Sigmoid colon (tissue), 7 donors: Measurements from ENCODE around the gene TNFRSF19. TPM values are rescaled to one million over a fixed set of nuclear protein-coding genes. Genes with fewer than 3 reads are reported as not detected.
"Not testable (repeated sequence)": the region's sequence is repeated elsewhere in the genome, so short reads cannot be mapped to it uniquely, and the experiment has no call there.

Source experiments
- DNase-seq: peaks from one replicate; pipeline ENCODE4 v3.0.0-alpha.2; 2019
- H3K27ac ChIP-seq, 4 donors: fragments of 200-600 bp; sonication (generic); one replicate each; pipeline ENCODE4 v1.5.1; 2016 to 2019; ENCODE audit warnings: mild to moderate bottlenecking in 1 of 4
- H3K27me3 ChIP-seq, 3 donors: fragments of 200-600 bp; sonication (generic); one replicate each; pipeline ENCODE4 v1.5.1; 2019; ENCODE audit warnings: mild to moderate bottlenecking in 1 of 3
- H3K36me3 ChIP-seq, 4 donors: fragments of 200-600 bp; sonication (generic); one replicate each; pipeline ENCODE4 v1.5.1; 2016 to 2019
- H3K4me1 ChIP-seq, 4 donors: fragments of 200-600 bp; sonication (generic); one replicate each; pipeline ENCODE4 v1.5.1; 2017 to 2019
- H3K4me3 ChIP-seq, 4 donors: fragments of 200-600 bp; sonication (generic); one replicate each; pipeline ENCODE4 v1.5.1; 2017 to 2019; ENCODE audit warnings: mild to moderate bottlenecking in 2 of 4, moderate library complexity in 1 of 4
- H3K9me3 ChIP-seq, 4 donors: fragments of 200-600 bp in 3 of 4; sonication (generic) in 3 of 4; one replicate each; pipeline versions ENCODE4 v1.5.1 to v1.6.1; 2013 to 2019
- EP300 ChIP-seq, 4 donors: sonication (generic); formaldehyde crosslinking; IDR thresholded peaks; one replicate each; pipeline ENCODE4 v1.6.1; 2017; ENCODE audit warnings: antibody characterized with exemption in 4 of 4
- POLR2A ChIP-seq, 2 donors: fragments of 450-650 bp; IDR thresholded peaks; one replicate each; pipeline ENCODE4 v1.6.1; 2016; ENCODE audit warnings: antibody characterized with exemption in 2 of 2, mild to moderate bottlenecking in 2 of 2, moderate library complexity in 2 of 2
- POLR2AphosphoS5 ChIP-seq, 4 donors: sonication (generic); formaldehyde crosslinking; IDR thresholded peaks; one replicate each; pipeline ENCODE4 v1.6.1; 2017; ENCODE audit warnings: antibody characterized with exemption in 4 of 4
- WGBS, 2 donors: extraction: QIAGEN DNeasy Blood & Tissue Kit; methylation state at CpG; one replicate each; pipeline ENCODE4 v1.1.7; 2013; 5-methylcytosine and 5-hydroxymethylcytosine counted together
- intact Hi-C: fragments of 100-400 bp; cut with DNase I; formaldehyde crosslinking; loops from one replicate; pipeline ENCODE4 v1.15.1; 2023
- polyA plus RNA-seq, 3 donors: library from polyadenylated mRNA; stranded (reverse); fragments of 200-250 nt; gene quantifications; one replicate each; pipeline ENCODE4 v1.2.3, GENCODE V29; 2013
- total RNA-seq, 4 donors: library from RNA; depleted of rRNA; stranded (reverse); fragments of >200 nt; gene quantifications; one replicate each; pipeline ENCODE4 v1.1.0, GENCODE V29; 2016
- TF ChIP-seq, protein P1 (sequence below), 4 experiments: fragments of 450-650 bp in 3 of 4; fragments of 200-600 bp in 1 of 4; IDR thresholded peaks; one replicate each; pipeline ENCODE4 v1.5.1; 2016 to 2019; ENCODE audit warnings: antibody characterized with exemption in 4 of 4, mild to moderate bottlenecking in 3 of 4, moderate library complexity in 2 of 4
- donor health status: healthy with polysubstance abuse.
- donor health status: Bipolar disorder and iron deficiency.
- donor health status: healthy.

Gene TNFRSF19, protein sequence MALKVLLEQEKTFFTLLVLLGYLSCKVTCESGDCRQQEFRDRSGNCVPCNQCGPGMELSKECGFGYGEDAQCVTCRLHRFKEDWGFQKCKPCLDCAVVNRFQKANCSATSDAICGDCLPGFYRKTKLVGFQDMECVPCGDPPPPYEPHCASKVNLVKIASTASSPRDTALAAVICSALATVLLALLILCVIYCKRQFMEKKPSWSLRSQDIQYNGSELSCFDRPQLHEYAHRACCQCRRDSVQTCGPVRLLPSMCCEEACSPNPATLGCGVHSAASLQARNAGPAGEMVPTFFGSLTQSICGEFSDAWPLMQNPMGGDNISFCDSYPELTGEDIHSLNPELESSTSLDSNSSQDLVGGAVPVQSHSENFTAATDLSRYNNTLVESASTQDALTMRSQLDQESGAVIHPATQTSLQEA
- total RNA-seq (1 to 10 TPM; 1.3 to 4.2 (median 3.2) TPM), polyA plus RNA-seq (under 1 TPM in 2 of 3 donors, not detected in 1; 0.60 to 0.96 TPM)

DNA sequence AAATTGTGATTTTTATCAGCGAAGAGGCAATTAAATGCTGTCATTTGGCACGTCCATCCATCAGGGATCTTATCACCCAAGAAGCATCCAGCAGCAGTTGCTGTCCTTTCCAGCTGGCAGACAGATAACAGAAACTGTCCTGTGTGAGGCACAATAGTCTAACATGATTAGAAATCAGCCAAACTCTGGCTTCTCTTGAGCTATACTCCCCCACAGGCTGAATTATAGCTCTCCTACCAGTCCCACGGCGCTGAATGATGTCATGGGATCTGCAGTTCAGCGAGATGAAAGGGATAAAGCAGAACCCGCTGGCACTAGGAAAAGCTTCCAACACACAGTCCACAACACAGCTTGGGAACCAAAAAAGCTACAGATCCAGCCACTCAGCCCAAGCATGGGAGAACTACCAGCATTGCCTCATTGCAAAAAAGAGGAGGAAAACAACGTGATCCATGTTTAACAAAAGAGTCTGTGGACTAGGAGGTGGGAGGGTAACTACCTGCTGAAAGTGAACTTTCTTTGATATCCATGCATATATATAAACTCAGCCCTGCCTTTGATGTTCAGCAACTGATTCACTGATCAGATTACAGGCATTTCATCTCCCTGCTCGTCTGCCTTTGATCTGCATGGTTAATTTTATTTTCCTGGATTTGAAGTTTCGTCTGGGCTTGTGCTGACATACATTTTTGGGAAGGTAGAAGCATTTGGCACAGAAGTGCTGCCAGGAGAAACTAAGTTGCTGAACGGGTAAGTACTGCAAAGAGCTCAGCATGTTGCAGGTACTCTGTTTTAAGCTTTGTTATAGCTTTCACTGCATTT is at the start of gene TNFRSF19:
Gene TNFRSF19 (plus strand): TSS at position 314 of the 822 bp plus-strand sequence. CDS start 19,772 bp downstream, outside the sequence.
- TF ChIP-seq POLR2A (IDR thresholded peaks at IDR 0.05) = no peak
- no peak for TF ChIP-seq EP300 (IDR thresholded peaks at IDR 0.05)
- peak in 1 of 4 donors; percentile 45 for TF ChIP-seq POLR2AphosphoS5 (IDR thresholded peaks at IDR 0.05)
- TF ChIP-seq, protein P1, sequence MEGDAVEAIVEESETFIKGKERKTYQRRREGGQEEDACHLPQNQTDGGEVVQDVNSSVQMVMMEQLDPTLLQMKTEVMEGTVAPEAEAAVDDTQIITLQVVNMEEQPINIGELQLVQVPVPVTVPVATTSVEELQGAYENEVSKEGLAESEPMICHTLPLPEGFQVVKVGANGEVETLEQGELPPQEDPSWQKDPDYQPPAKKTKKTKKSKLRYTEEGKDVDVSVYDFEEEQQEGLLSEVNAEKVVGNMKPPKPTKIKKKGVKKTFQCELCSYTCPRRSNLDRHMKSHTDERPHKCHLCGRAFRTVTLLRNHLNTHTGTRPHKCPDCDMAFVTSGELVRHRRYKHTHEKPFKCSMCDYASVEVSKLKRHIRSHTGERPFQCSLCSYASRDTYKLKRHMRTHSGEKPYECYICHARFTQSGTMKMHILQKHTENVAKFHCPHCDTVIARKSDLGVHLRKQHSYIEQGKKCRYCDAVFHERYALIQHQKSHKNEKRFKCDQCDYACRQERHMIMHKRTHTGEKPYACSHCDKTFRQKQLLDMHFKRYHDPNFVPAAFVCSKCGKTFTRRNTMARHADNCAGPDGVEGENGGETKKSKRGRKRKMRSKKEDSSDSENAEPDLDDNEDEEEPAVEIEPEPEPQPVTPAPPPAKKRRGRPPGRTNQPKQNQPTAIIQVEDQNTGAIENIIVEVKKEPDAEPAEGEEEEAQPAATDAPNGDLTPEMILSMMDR (IDR thresholded peaks at IDR 0.05) = no peak
- Histone ChIP-seq H3K4me1 (peaks cover 0 to 12% (median 3%) of the 10 kb centered on the region in 4 donors), H3K36me3 (no peaks in the 10 kb centered on the region), H3K4me3 (peak within 1 kb of the TSS in 2 of 4 donors; percentile 11 to 20), H3K27ac (peak within 1 kb of the TSS in 2 of 4 donors; percentile 48 to 59), H3K9me3 (no peaks in the 10 kb centered on the region), H3K27me3 (peaks cover 0 to 22% (median 9%) of the 10 kb centered on the region in 3 donors)
- 11 to 27% methylated on average over 10 of the region's 10 CpGs for WGBS, 2 donors
- no peak for DNase-seq
- intact Hi-C loops = no loop called here

DNA sequence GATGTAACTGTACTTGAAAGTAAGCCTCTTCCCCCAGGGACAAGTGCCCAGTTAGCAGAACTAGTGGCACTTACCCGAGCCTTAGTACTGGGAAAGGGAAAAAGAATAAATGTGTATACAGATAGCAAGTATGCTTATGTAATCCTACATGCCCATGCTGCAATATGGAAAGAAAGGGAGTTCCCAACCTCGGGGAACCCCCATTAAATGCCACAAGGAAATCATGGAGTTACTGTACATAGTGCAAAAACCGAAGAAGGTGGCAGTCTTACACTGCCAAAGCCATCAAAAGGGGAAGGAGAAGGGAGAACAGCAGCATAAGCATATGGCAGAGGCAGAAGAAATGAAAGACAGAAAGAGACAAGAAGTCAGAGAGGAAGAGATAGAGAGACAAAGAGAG is 40.3 kb upstream of the TNFRSF19 start:
- DNase-seq, H3K36me3 ChIP-seq, H3K4me3 ChIP-seq, H3K27me3 ChIP-seq, H3K27ac ChIP-seq, H3K9me3 ChIP-seq, H3K4me1 ChIP-seq, intact Hi-C loops: not testable (repeated sequence)
- 50 to 74% methylated on average over 3 of the region's 3 CpGs for WGBS, 2 donors

DNA sequence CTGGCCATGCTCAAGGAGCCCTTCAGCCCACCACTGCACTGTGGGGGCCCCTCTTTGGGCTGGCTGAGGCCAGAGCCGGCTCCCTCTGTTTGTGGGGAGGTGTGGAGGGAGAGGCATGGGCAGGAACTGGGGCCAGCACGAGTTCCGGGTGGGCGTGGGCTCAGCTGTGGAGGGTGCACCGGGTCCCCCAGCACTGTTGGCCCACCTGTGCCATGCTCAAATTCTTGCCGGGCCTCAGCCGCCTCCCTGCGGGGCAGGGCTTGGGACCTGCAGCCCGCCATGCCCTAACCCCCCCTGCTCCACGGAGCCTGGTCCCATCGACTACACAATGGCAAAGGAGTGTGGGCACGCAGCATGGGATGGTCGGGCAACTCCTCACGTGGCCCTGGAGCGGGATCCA is 38.8 kb upstream of the TNFRSF19 start:
- Histone ChIP-seq H3K27me3 (no peaks in the 10 kb centered on the region), H3K4me1 (no peaks in the 10 kb centered on the region), H3K36me3 (no peaks in the 10 kb centered on the region), H3K9me3 (no peaks in the 10 kb centered on the region), H3K4me3 (no peak overlapping the region), H3K27ac (no peak overlapping the region)
- TF ChIP-seq, protein P1 (IDR thresholded peaks at IDR 0.05) = no peak
- TF ChIP-seq POLR2AphosphoS5 (IDR thresholded peaks at IDR 0.05) (no peak), EP300 (IDR thresholded peaks at IDR 0.05) (no peak), POLR2A (IDR thresholded peaks at IDR 0.05) (no peak)
- 95% methylated on average over 15 of the region's 15 CpGs for WGBS, 2 donors
- intact Hi-C loops = no loop called here
- no peak for DNase-seq

DNA sequence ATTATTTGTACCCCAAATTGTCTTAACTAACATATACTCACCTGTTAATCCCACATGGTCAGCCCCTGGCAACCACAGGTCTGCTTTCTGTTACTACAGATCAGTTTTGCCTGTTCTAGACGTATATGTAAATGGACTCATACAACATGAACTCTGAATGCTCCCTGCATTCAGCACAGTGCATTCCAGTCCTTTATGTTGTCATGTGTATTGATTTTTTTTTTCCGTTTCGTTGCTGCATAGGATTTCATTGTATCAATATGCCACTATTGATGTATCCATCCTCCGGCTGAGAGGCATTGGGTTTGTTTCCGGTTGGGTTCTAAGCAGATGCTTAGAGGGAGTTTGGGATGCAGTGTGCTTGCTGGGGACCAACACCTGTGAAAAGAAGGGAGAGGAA is 36.1 kb upstream of the TNFRSF19 start:
- Histone ChIP-seq H3K4me1 (no peaks in the 10 kb centered on the region), H3K27me3 (no peaks in the 10 kb centered on the region), H3K27ac (no peak overlapping the region), H3K36me3 (no peaks in the 10 kb centered on the region), H3K4me3 (no peak overlapping the region), H3K9me3 (no peaks in the 10 kb centered on the region)
- DNase-seq = no peak
- WGBS, 2 donors = 84 to 90% methylated on average over 5 of the region's 5 CpGs
- TF ChIP-seq EP300 (IDR thresholded peaks at IDR 0.05) (no peak), POLR2A (IDR thresholded peaks at IDR 0.05) (no peak), POLR2AphosphoS5 (IDR thresholded peaks at IDR 0.05) (no peak)
- TF ChIP-seq, protein P1 (IDR thresholded peaks at IDR 0.05) = no peak
- intact Hi-C loops = no loop called here

DNA sequence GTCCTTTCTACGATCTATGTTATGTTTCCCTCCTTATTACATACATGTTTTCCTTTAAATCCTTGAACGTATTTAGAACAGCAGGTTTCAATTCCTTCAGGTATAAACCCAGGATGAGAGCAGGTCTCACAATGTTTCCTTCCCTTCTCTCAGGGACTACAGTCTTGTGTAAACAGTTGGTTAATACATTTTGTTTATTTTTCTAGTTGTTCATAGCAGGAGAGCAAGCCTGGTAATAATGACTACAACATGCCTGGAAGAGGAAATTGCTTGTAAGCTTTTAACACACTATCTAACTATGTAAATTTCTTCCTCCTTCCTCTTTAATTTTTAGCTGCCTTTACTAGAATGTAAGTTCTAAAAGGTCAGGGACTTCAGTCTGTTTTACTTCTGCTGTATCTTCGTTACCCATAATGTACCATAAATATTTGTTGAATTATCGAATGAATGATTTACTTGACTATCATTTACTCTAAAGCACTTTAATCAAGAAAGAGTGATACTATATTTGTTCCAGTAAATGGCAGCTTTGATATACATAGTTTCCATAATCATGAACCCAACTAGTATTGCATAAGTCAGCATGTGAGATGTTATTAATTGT is 28.9 kb upstream of the TNFRSF19 start:
- H3K27ac ChIP-seq = no peak overlapping the region
- TF ChIP-seq, protein P1 (IDR thresholded peaks at IDR 0.05) = no peak
- no peak overlapping the region for H3K4me3 ChIP-seq
- intact Hi-C loops = no loop called here
- H3K36me3 ChIP-seq = no peaks in the 10 kb centered on the region
- 89 to 90% methylated on average over 4 of the region's 4 CpGs for whole genome bisulfite sequencing, 2 donors
- no peaks in the 10 kb centered on the region for H3K4me1 ChIP-seq
- no peak for DNase-seq
- no peaks in the 10 kb centered on the region for H3K9me3 ChIP-seq
- no peaks in the 10 kb centered on the region for H3K27me3 ChIP-seq
